AG10803 (cell line): Measurements from ENCODE around the gene PRSS56.

Source experiments
- DNase-seq: peaks from one replicate; pipeline ENCODE4 v3.0.0; 2010; ENCODE audit warnings: low read depth
- H3K4me3 ChIP-seq: 2 replicates; pipeline ENCODE4 v1.5.1; 2011; ENCODE audit warnings: mild to moderate bottlenecking, low read length, control low read depth
- CTCF ChIP-seq: conservative IDR thresholded peaks from 2 replicates; pipeline ENCODE4 v1.5.1; 2011; ENCODE audit warnings: mild to moderate bottlenecking, low read length, control low read depth, inconsistent platforms

The PRSS56 gene

GRCh38 chr2:232545511-232546375 is 25.6 kb downstream of the PRSS56 start:
- DNase-seq = no peak
- TF ChIP-seq CTCF = no peak
- H3K4me3 ChIP-seq = no peak overlapping the region

GRCh38 chr2:232547991-232548390 is 27.8 kb downstream of the PRSS56 start:
- H3K4me3 ChIP-seq = no peak overlapping the region
- TF ChIP-seq CTCF = no peak
- DNase-seq = no peak

GRCh38 chr2:232549655-232550353 is 29.6 kb downstream of the PRSS56 start:
- H3K4me3 ChIP-seq = peak overlapping the region; percentile 95
- no peak for TF ChIP-seq CTCF
- no peak for DNase-seq

DNA sequence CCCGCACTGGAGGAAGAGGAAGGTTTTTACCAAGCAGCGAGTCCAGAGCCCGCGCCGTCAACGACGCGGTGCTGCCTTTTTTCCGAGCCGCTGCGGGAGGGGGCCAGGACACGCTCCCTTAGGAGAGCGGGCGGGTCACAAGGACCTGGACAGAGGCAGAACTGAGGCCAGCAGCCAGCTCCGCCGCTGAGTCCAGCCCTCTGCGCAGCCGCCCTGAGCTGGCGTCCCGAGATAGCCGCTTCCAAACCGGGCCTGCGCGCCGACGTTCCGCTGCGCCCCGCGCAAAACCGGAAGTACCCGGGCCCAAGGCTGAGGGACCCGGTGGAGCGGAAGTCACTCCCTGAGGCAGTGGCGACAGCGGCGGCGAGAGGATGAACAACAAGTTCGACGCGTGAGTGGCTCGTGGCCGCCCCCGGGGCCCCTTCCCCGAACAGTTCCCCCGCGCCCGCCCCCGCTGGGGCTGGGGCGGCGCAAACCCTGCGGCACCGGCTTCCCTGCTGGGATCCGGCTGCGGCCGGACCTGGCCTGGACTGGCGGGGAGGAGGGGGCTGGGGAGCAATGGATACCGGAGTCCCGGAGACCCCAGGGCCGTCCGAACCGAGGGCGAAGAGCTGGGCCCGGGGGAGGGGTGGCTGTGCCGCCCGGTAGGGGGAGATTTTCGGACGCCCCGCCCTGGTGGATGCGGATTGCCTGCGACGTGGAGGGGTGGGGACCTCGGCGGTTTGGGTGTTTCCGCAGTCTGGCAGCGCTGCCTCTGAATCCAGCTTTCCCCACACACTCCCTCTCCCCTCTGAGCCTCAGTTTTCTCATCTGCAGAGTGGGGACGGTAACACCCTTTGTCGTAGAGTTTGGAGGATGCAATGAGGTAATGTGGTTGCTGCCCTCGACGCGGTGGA is 30.4 kb downstream of the PRSS56 start, which contains the start of the genes EIF4E2 and TIGD1:
TSS of gene EIF4E2 (plus strand) at position 336 of the 896 bp plus-strand sequence. CDS start at position 372, 36 bp downstream.
TSS of gene TIGD1 (minus strand) at position 204 of the 896 bp plus-strand sequence. CDS start 675 bp downstream, outside the sequence.
- TF ChIP-seq CTCF = peak; percentile 14
- peak; percentile 93 for DNase-seq
- peak within 1 kb of the TSS; percentile 95 for H3K4me3 ChIP-seq

DNA sequence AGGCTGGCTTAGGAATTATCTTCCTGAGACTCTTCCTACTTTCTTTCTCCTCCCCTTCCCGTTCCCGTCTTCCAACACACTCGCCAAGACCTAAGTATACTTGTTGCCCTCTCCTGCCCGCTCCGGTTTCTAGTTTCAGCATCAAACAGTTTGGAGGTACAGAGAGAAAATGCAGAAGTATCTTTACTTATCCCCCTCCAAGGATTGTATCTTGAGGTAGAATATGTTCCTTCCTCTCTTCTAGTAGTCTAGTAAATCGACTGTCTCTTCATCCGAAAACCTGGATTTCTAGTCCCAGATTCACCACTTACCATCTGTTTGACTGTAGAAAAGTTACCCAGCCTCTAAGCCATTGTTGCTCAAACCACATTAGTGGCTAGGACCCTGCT is 31.1 kb downstream of the PRSS56 start:
- no peak for DNase-seq
- TF ChIP-seq CTCF = no peak
- peak overlapping the region; percentile 95 for H3K4me3 ChIP-seq

- peak overlapping the region; percentile 95 for H3K4me3 ChIP-seq
- no peak for DNase-seq
- TF ChIP-seq CTCF = no peak
Measured at GRCh38 chr2:232551776-232552175, 31.6 kb downstream of the PRSS56 start.
